Activated CD4-positive, alpha-beta T cell treated with anti-CD3 and anti-CD28 coated beads for 1 hour (primary cell): ENCODE data around the gene ATF5.
"Not testable (repeated sequence)": the region's sequence is repeated elsewhere in the genome, so short reads cannot be mapped to it uniquely, and the experiment has no call there.

ENCODE experiments used
- DNase-seq: peaks from one replicate; pipeline ENCODE4 v3.0.0-alpha.2; 2020

ATF5 gene

GRCh38 chr19:49949742-49950589 is 21.0 kb downstream of the ATF5 start:
- DNase-seq, result no peak

DNA sequence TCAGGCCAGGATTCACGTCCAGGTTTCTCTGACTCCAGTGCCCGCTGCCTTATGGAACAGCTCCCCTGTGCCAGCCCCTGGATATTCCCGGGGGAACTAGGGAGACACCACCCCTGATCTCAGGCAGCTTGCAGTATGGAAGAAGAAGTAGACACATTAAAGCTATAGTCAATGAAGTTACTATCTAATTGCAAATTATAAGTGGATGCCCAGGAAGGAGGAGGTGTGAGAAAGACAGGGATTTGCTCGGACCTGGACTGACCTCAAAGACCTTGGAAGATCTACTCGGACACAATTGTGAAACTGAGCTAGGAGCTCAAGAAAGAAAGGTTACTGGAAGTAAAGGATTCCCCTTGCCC is 21.6 kb downstream of the ATF5 start:
- DNase-seq, result no peak

- no peak for DNase-seq
These were observed 22.0 kb downstream of the ATF5 start for GRCh38 chr19:49950956-49951526.

DNA sequence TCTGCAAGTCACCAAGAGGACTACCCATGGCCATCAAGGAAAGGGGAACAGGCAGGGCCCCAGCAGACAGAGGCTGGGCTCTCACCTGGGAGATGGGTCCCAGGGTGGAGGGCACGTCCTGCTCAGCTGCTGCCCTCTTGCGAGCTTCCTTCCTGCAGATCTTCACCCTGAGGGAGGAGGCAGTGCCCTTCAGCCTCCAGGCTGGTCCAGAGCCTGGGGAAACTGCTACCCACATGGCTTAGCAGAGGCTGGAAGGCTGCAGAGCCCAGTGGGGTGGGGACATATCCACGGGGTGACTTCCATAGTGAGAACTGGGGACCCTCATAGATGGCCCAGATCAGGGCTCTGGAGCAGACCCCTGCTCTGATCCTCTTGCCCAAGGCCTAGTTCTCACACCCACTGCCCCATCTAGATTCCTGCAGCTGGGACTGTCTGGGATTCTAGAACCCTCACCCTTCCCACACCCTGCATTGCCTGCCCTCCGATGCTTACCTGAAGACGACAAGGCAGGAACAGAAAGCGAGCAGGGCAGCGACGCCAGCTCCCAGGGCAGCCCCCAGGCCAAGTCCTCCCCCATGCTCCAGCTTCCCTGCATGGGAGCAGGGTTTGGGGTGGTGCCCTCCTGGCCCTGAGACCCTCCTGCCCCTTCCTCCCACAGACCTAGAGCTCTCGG is 22.9 kb downstream of the ATF5 start:
- DNase-seq, result no peak

DNA sequence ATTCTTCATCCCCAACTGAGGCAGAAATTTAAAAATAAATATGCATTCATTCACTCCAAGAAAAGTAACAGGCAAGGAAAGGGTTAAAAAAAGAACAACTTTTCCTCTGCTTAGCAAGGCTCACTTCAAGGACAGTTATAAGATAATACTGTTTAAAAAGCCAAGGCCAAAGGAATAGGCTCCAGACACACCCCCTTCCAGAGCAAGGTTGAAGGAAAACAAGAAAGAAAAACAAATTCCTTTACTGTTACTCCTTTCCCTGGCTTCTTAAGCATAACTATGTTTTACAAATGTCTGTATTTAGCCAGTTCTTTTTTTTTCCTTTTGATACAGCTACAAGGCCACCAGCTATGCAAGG is 23.5 kb downstream of the ATF5 start:
- no peak for DNase-seq

- no peak for DNase-seq
These were observed 23.9 kb downstream of the ATF5 start for GRCh38 chr19:49952906-49953305.

DNA sequence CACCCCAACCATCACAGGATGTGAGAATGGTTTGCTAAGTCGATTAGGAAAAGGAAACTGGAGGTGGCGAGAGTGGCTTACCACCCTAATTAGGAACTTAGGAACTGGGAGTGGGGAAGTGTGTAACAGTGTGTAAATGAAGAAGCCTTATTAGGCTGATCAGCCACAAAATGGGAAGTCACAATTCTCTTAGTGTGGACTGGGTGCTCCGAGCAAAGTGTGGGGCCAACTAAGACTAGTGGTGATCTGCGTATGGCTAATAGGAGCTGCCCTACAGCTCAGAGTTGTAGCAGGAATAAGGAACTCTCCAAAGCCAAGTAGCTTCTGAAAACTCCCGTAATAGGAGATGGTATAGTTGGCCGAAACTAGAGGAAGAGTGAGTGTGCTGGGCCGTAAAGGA is 24.4 kb downstream of the ATF5 start:
- no peak for DNase-seq

- no peak for DNase-seq
These were observed 25.3 kb downstream of the ATF5 start for GRCh38 chr19:49954092-49954829.

GRCh38 chr19:49954933-49955332 is 25.9 kb downstream of the ATF5 start:
- no peak for DNase-seq

DNA sequence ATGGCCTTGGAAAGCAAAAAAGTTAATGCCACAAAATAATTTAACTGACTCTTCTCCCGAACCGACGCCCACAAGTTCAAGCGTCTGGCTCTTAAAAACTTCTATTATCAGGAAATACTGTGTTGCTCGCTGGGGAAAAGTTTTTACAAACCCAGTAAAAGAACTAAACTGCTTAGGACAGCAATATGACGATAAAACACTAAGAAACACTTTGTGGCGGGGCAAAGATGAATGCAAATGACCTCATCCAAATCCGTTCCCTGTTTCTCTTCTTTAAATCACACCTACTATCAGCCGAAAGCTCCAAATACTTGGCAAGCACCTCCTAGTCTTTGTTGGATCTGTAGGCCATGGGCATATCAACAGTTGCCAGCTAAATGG is 27.1 kb downstream of the ATF5 start:
- DNase-seq, result no peak

GRCh38 chr19:49957262-49957915 is 28.4 kb downstream of the ATF5 start:
- no peak for DNase-seq

DNA sequence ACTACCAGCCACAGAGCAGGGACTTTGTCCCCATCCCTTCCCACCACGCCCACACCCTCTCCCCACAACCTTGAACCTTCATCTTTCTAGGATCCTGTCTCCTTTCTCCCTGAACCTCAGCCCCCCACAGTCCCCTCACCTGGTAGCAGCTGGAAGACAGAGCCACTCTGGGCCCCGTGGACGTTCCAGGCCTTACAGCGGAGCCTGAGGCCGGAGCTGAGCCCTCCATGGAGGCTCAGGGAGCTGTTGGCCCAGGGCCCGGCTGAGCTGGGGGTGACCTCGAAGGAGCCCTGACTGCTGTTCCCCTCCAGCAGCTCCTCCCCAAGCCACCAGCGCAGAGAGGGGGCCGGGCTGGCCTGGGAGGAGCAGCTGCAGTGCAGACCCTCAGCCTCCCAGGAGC is 29.1 kb downstream of the ATF5 start:
- DNase-seq, result not testable (repeated sequence)

GRCh38 chr19:49958596-49958995 is 29.6 kb downstream of the ATF5 start:
- DNase-seq, result not testable (repeated sequence)

- not testable (repeated sequence) for DNase-seq
These were observed 30.9 kb downstream of the ATF5 start for GRCh38 chr19:49959892-49960291.

DNA sequence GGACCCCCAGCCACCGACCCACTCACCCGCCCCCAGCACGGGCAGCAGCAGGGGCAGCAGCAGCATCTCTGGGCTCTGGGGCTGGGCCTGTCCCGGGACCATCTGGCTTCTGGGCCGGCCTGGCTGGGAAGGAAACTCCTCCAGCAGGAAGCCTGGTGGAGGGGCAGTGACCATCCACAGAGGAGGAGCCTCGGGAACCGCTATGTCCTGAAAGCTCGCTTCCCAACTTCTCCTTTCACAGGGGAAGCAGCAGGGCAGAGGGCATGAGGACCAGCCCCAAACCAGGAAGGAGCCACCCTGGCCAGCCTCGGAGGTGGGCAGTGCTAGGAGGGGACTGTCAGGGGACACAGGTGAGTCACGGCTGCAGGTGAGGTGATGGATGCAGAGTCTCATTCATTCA is 32.0 kb downstream of the ATF5 start, which contains the start of gene SIGLEC11:
Gene SIGLEC11 (minus strand): TSS at position 193 of the 400 bp plus-strand sequence. CDS start 91 bp downstream, at position 102.
- not testable (repeated sequence) for DNase-seq

DNA sequence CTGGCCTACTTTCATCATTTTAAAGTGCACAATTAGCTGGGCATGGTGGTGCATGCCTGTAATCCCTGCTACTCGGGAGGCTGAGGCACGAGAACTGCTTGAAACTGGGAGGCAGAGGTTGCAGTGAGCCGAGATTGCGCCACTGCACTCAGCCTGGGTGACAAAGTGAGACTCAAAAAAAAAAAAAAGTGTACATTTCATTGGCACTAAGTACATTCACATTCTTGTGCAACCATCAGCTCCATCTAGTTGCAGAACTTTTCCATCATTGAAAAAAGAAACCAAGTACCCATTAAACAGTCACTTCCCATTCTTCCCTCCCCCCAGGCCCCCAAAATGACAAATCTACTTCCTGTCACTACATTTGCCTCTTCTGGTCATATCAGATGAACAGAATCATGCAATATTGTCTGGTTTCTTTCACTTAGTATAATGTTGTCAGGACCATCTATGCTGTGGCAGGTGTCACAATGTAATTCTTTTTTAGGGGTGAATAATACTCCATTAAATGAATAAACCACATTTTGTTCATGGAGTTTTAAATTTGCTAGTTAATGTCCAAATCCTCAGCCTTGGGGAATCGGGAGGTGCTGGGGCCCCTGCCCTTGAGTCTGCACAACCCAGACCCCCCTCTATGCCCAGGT is 39.4 kb downstream of the ATF5 start:
- DNase-seq, result no peak

GRCh38 chr19:49969355-49969754 is 40.4 kb downstream of the ATF5 start:
- not testable (repeated sequence) for DNase-seq

GRCh38 chr19:49971991-49972411 is 43.0 kb downstream of the ATF5 start:
- DNase-seq, result no peak

GRCh38 chr19:49972841-49973240 is 43.8 kb downstream of the ATF5 start:
- DNase-seq, result no peak

GRCh38 chr19:49973987-49974386 is 45.0 kb downstream of the ATF5 start:
- DNase-seq, result no peak

DNA sequence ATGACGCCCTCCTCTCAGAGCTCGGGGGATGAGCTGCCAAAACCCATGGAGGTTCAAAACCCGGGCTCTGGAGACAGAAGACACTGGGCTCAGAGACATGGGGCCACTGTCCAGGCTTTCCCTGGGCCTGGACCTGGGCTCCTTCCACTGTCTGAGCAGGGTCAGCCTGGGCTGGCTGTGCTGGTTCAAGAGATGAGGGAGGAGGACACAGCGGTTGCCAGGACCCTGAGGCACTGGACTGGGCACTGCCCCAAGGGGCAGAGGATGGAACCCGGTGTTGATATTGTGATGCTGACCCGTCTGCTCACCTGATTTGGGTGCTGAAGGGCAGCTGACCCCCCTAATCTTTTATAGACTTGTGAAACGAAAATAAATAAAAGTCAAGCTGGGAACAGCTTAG is 46.0 kb downstream of the ATF5 start:
- DNase-seq, result no peak

- no peak for DNase-seq
These were observed 47.5 kb downstream of the ATF5 start for GRCh38 chr19:49976496-49976895.
